K562 (cell line): ENCODE measurements around the gene ROR2. TPM values are rescaled to one million over a fixed set of nuclear protein-coding genes. Genes with fewer than 3 reads are reported as not detected.

Experiments used
- CBFB ChIP-seq: sonication (generic); formaldehyde crosslinking; IDR thresholded peaks from 2 replicates; pipeline ENCODE4 v1.4.0; 2020; ENCODE audit warnings: mild to moderate bottlenecking, missing genetic modification reagents
- GTF2B ChIP-seq: IDR thresholded peaks from 2 replicates; pipeline ENCODE4 v1.6.1; 2011; ENCODE audit not compliant: insufficient read length; ENCODE audit errors: extremely low read depth
- MEIS2 ChIP-seq: fragments of 450-650 bp; IDR thresholded peaks from 2 replicates; pipeline ENCODE4 v1.6.1; 2014; ENCODE audit warnings: mild to moderate bottlenecking; ENCODE audit not compliant: partially characterized antibody
- MGA ChIP-seq: fragments of 450-650 bp; IDR thresholded peaks from 2 replicates; pipeline ENCODE4 v1.6.1; 2016; ENCODE audit warnings: mild to moderate bottlenecking, moderate library complexity
- STAT5B ChIP-seq: fragments of 250-450 bp; sonication (Bioruptor Pico); IDR thresholded peaks from 2 replicates; pipeline ENCODE4 v1.8.0; 2021; ENCODE audit warnings: mild to moderate bottlenecking, inconsistent platforms
- TRIM28 ChIP-seq: fragments of 450-650 bp; IDR thresholded peaks from 2 replicates; pipeline ENCODE4 v1.6.1; 2017
- ZNF24 ChIP-seq: fragments of 450-650 bp; IDR thresholded peaks from 2 replicates; pipeline ENCODE4 v1.6.1; 2016
- polyA plus RNA-seq, 8 experiments: library from polyadenylated mRNA; depleted of rRNA in 4 of 8; stranded (reverse) in 5 of 8; unstranded in 3 of 8; fragments of >200 nt; fragmentation: Nextera tagmentation in 2 of 8; fragmentation: Illumina TruSeq in 1 of 8; extraction: Ambion mirVana in 2 of 8; extraction: Trizol in 1 of 8; gene quantifications; 2 replicates each; pipeline versions ENCODE4 v1.2.1 to v1.2.3, GENCODE V29; 2011 to 2014; ENCODE audit warnings: inconsistent platforms in 1 of 8, missing spikeins in 1 of 8
- total RNA-seq, 7 experiments: library from RNA; depleted of rRNA in 6 of 7; stranded (reverse); fragments of >200 nt in 6 of 7; fragmentation: Illumina TruSeq in 2 of 7; extraction: Trizol in 2 of 7; gene quantifications; 2 replicates each; pipeline versions ENCODE4 v1.2.1 to v1.2.3, GENCODE V29; 2011 to 2021; ENCODE audit warnings: low replicate concordance in 1 of 7
- TF ChIP-seq, protein P1 (sequence below), 2 experiments: IDR thresholded peaks; 2 replicates each; pipeline ENCODE4 v1.6.1; 2011; ENCODE audit warnings: borderline replicate concordance in 1 of 2, control low read depth in 1 of 2, low read depth in 1 of 2, low read length in 1 of 2, mild to moderate bottlenecking in 1 of 2, mixed read lengths in 1 of 2, moderate library complexity in 1 of 2; ENCODE audit not compliant: insufficient read depth in 1 of 2, insufficient read length in 1 of 2, poor library complexity in 1 of 2, severe bottlenecking in 1 of 2; ENCODE audit errors: extremely low read depth in 1 of 2
- TF ChIP-seq, protein P2 (sequence below): sonication (generic); formaldehyde crosslinking; IDR thresholded peaks from 2 replicates; pipeline ENCODE4 v1.8.0; 2022; ENCODE audit warnings: mild to moderate bottlenecking, missing genetic modification reagents

ROR2 gene
- total and polyA plus RNA-seq, 9 of the 15 experiments (the other 6 are each of a cell fraction or from before 2014, with no cell fraction given) = 5.6 to 33.8 (median 15.3) TPM

DNA sequence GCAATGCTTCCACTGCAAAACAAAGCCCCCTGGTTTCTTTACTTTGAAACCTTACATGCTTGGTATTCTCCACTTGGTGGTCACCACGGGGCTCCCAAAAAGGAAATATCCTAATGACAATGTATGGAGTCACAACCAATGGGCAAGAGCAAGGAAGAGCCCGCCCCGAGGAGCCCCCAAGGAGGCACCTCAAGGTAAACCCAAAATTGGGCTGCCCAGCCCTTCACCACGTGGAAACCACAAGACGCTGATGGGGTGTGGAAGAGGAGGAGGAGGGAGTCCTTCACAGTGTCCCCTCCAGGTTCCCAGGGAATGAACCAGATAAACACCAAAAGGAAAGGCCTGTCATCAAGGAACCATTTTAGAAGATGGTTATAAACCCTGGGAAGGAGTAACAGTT lies 3.8 kb downstream of the ROR2 start (continued):
- TF ChIP-seq, protein P1, sequence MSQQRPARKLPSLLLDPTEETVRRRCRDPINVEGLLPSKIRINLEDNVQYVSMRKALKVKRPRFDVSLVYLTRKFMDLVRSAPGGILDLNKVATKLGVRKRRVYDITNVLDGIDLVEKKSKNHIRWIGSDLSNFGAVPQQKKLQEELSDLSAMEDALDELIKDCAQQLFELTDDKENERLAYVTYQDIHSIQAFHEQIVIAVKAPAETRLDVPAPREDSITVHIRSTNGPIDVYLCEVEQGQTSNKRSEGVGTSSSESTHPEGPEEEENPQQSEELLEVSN (IDR thresholded peaks at IDR 0.05; ENCODE audit: borderline replicate concordance in 1 of 2, extremely low read depth in 1 of 2, insufficient read depth in 1 of 2, insufficient read length in 1 of 2, low read depth in 1 of 2, low read length in 1 of 2, poor library complexity in 1 of 2, severe bottlenecking in 1 of 2) = peak in 1 of 2 experiments; percentile 34
- TF ChIP-seq ZNF24 (no peak), MGA (peak; percentile 67), CBFB (CRISPR knock-in tag) (no peak), MEIS2 (no peak), TRIM28 (no peak), GTF2B (no peak), STAT5B (no peak)
- TF ChIP-seq, protein P2, sequence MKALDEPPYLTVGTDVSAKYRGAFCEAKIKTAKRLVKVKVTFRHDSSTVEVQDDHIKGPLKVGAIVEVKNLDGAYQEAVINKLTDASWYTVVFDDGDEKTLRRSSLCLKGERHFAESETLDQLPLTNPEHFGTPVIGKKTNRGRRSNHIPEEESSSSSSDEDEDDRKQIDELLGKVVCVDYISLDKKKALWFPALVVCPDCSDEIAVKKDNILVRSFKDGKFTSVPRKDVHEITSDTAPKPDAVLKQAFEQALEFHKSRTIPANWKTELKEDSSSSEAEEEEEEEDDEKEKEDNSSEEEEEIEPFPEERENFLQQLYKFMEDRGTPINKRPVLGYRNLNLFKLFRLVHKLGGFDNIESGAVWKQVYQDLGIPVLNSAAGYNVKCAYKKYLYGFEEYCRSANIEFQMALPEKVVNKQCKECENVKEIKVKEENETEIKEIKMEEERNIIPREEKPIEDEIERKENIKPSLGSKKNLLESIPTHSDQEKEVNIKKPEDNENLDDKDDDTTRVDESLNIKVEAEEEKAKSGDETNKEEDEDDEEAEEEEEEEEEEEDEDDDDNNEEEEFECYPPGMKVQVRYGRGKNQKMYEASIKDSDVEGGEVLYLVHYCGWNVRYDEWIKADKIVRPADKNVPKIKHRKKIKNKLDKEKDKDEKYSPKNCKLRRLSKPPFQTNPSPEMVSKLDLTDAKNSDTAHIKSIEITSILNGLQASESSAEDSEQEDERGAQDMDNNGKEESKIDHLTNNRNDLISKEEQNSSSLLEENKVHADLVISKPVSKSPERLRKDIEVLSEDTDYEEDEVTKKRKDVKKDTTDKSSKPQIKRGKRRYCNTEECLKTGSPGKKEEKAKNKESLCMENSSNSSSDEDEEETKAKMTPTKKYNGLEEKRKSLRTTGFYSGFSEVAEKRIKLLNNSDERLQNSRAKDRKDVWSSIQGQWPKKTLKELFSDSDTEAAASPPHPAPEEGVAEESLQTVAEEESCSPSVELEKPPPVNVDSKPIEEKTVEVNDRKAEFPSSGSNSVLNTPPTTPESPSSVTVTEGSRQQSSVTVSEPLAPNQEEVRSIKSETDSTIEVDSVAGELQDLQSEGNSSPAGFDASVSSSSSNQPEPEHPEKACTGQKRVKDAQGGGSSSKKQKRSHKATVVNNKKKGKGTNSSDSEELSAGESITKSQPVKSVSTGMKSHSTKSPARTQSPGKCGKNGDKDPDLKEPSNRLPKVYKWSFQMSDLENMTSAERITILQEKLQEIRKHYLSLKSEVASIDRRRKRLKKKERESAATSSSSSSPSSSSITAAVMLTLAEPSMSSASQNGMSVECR (CRISPR knock-in tag) = no peak
